GM21723 (cell line): ENCODE results near the gene CDK10.
A peak's percentile ranks its signal among the peaks of the same experiment; 100 is the strongest.

Source experiments
- ATAC-seq: cut with Tn5 transposase; IDR thresholded peaks from one replicate; pipeline ENCODE4 v1.9.1; 2021; ENCODE audit warnings: mild to moderate bottlenecking, moderate library complexity; ENCODE audit not compliant: unreplicated experiment

CDK10 gene

DNA sequence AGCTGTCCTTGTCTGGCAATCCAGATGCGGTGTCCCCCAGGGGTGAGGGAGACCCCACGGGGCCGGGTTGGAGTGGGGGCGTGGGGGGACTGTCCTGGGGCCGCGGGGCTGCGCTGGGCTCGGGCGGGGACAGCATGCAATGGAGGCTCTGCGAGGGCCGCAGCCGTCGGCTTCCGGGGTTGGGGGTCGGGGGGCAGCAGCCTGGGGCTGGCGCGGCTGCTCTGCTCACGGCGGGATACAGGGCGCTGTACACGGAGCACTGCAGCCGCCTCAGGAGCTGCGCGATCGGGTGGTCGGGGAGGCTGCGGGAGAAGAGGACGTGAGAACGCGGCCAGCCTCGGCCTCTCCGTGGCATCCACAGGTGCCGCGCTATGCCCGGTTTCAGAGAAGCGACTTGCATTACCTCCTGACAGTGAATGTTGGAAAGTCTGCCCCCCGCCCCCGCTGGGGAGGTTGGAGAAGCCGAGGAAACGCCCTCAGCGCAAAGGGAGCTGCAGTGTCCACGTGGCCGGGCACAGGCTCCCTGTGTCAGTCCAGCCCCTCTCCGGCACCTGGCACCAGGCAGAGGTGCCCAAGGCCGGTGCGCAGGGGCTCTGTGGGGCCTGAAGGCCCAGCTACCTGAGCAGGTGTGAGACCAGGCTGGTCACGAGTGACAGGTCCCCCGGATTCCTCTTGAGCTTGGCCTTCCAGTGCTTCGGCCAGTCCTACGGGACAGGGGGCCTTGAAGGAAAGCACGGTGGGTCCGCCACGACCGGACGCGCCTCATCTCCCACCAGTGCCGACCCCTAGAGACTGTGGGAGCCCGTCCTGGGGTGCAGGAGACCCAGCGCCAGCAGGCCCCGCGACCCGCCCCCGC is 24.4 kb downstream of the CDK10 start:
- ATAC-seq, result no peak

DNA sequence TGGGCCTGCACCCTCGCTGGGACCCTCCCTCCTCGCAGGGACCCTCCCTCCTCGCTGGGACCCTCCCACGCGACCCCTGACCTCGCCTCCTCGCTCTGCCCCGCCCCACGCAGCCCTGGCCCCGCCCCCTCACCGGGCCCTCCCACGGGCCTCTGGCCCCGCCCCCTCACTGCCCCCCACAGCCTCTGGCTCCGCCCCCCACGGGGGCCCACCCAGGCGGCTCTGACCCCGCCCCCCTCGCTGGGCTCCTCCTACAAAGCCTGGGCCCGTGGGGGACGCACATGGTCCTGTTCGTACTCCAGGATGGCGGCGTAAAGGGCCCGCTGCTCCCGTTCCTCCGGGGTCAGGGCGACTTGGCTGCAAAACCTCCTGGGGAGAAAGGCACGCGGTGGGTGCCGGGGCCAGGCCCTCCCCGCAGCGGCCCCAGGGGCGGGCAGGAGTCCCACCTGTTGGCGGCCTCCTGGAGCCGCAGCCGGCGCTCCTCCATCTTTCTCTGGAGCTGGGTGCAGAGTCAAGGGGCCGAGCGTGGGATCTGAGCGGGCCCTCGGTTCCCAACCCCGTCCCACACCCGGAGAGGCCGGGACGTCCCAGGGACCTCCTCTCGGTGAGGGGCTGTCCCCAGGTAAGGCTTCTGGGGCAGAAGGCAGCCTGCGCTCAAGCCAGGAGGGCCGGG is 25.2 kb downstream of the CDK10 start:
- ATAC-seq, result peak; percentile 56

DNA sequence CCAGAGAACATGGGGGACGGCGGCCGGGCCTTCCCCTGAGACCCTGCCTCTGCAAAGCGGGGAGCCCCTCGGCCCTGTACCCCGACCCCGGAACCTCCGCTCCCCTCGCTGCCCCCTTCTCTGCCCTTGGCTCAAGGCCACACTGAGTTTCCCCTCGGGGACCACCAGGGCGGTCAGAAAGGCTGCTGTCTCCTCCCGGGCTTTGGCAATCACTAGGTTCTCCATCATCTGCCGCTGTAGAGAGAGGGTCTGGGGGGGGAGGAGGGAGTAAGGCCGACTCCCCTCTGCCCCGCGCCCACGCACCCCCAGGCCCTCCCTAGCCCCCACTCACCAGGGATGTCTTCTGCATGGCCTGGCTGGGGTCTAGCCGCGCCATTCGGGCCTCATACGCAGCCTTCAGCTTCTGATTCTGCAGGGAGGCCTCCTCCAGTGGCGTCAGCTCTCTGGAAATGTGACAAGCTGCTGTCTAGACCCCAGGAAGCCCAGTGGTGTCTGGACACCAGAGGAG is 25.8 kb downstream of the CDK10 start:
- peak; percentile 24 for ATAC-seq

DNA sequence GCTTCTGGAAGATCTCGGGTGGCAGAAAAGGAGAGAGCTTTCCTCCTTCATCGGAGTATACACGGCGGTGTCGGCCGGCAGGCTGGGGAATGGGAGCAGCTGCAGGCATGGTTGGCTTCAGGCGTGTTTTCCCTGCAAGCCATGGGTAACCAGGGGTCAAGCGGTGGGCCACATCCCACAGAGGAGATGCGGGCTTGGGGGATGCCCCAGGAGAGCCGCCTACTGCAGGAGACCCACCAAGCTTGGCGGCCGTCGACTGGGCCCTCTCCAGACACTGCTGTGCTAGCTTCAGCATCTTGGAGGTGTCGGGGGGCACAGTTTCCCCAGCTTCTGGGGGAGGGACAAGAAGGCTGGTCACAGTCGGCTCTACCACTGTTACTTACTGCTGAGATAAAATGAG is 30.0 kb downstream of the CDK10 start:
- ATAC-seq, result no peak

DNA sequence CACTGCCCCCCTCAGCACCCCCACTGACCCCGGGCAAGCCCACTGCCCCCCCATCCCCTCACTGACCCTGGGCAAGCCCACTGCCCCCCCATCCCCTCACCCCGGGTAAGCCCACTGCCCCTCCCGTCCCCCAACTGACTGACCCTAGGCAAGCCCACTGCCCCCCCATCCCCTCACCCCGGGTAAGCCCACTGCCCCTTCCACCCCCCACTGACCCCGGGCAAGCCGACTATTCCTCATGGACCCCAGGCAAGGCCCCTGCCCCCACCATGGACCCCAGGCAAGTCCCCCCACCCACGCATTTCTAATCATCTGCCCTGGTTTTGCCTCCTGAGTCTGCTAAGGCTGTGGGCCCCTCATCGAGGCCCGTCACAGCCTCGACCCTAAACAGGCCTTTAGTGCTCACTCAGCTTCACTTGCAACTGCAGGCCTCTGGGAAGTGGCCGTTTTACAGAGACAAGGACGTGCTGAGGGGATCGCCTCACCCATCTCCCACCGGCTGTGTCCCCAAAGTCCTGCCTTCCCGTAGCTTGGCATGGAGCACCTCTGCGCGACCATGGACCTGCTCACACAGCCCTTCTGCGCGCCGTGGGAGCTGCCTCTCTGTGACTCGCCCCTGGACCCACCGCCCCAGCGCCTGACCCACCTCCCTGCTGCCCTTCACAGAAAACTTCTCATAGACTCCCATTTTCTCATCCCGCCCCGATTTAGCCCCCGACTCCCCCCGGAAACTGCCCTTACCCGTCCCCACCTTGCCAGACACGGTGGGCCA is 30.6 kb downstream of the CDK10 start:
- no peak for ATAC-seq

DNA sequence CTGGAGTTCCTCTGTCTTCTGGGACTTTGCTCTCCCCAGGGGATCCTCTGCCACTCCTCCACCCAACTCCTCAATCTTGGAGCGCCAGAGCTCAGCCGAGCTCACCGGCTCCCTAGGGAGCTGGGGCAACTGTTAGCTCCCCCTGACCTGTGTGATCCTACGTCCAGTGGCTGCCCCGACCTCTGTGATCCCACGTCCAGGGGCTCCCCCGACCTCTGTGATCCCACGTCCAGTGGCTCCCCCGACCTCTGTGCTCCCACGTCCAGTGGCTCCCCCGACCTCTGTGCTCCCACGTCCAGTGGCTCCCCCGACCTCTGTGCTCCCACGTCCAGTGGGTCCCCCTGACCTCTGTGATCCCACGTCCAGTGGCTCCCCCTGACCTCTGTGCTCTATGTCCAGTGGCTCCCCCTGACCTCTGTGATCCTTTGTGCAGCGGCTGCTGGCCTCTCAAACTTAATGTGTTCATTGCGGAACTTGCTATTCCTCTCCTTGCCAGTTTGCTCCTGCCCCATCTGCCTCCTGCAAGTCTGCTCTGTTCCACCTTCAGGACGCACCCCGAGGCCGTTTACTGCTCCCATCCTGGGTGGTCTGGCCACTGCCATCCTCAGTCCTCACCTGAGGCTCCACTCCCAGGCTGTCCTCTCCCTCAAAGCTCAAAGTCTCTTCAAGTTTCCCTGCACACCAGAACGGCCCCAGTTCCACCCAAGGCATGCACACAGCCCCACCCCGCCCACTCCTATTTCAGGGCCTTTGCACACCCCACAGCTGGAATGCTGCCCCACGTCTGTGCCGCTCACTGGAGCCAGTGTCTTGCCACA is 31.4 kb downstream of the CDK10 start:
- ATAC-seq, result no peak

DNA sequence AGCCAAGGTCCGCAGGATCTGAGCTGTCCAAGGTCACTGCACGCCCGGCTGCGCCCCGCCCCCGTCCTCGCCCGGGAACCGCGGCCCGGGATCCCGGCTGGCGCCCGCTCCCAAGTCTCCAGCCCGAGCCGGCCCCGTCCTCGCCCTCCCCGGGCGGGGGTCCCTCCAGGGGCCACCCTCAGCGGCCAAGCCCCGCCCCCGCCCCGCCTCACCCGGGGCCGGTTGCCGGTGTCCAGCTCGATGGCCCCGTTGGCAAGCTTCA is 34.0 kb downstream of the CDK10 start:
- peak; percentile 16 for ATAC-seq

DNA sequence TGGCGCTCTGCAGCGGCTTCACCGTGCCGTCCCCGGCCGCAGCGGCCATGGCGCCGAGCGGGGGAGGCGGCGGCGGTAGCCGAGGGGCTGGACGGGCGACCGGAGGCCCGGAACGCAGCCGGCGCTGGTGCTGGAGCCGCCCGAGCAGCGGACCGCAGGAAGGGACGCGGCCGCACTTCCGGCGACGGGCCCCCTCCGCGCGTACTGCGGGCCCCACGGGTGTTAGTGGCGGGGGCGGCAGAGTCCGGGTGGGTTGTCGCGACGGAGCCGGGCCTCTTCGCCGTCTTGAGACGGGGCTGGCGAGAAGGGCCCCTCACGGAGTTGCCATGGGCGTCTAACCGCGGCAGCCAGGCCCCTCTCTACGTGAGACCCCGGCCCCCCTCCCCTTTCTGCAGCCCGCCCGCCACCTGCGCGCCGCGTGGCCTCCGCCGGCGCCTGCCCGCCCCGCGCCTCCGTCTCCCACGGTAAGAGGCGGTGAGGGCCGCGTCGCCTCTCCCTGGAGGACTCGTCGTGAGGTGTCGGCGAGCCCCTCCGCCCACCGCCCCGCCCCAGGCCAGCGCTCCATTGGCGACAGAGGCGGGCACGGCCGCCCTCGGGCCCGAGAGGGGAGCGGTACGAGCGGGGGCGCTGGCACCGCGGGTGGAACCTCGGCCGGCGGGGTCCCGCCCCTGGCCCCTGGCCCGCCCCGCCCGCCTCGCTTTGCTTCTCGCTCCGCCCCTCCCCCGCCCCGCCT is 34.5 kb downstream of the CDK10 start, which contains the start of the genes VPS9D1 and ZNF276:
TSS of gene VPS9D1 (minus strand) at position 86 of the 733 bp plus-strand sequence. CDS start at position 49, 37 bp downstream.
TSS of gene ZNF276 (plus strand) at position 725 of the 733 bp plus-strand sequence. CDS start 104 bp downstream, outside the sequence.
- ATAC-seq, result peak; percentile 57

DNA sequence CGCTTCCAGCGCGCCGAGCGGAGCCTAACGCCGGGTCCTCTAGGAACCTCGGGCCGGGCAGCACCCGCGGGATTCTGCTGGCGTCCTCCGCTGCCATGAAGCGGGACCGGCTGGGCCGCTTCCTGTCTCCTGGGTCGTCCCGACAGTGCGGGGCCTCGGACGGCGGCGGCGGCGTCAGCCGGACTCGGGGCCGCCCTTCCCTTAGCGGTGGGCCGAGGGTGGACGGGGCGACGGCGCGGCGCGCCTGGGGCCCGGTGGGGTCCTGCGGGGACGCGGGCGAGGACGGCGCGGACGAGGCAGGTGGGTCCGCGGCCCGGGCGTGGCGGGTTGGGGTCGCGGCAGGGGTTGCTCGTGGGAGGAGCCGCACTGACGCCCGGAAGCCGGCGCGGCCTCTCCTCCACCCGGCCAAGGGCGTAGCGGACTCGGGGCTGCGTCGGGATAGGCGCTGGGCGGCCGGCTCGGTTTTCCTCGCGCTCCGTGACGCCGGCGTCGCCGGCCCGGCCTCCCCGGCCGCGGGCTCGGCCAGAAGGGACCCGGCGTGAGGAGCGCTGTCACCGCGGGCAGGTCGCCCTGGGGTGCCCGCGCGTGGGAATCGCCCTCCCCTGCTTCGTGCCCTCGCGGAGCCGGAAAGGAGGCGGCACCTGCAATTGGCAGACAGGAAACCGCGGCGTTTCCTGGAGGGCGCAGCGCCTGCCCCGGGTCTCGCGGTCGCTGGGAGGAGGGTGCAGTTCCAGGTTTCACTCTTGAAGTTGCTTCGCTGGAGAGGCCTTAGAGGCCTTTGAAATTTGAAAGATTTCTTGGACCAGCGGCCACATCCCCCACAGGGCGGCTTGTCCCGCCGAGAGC is 35.3 kb downstream of the CDK10 start:
- peak; percentile 29 for ATAC-seq

DNA sequence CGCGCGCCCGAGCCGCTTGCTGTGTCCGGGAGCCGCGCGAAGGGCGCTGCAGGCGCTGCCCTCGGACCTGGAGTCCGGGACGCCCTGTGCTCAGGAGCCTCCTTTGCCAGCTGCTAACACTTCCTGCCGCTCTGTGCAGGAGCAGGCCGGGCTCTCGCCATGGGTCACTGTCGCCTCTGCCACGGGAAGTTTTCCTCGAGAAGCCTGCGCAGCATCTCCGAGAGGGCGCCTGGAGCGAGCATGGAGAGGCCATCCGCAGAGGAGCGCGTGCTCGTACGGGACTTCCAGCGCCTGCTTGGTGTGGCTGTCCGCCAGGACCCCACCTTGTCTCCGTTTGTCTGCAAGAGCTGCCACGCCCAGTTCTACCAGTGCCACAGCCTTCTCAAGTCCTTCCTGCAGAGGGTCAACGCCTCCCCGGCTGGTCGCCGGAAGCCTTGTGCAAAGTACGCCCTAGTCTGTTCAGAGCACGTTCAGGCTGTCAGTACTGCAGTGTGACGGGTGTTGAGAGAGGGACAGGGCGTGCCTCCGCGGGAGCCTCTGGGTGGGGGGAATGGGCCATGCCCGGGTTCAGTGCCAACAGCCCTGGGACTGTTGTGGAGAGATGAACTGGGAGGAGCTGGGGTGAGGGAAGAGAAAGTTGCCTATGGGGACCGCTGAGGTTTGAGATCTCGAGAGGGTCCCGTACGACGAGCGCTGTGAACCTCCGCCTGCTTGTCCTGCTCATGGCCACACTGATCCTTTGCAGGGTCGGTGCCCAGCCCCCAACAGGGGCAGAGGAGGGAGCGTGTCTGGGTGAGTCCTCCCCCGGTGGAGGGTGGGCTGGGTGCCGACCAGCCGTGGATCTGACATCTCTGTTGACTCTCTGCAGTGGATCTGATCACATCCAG is 36.1 kb downstream of the CDK10 start:
- ATAC-seq, result peak; percentile 12

DNA sequence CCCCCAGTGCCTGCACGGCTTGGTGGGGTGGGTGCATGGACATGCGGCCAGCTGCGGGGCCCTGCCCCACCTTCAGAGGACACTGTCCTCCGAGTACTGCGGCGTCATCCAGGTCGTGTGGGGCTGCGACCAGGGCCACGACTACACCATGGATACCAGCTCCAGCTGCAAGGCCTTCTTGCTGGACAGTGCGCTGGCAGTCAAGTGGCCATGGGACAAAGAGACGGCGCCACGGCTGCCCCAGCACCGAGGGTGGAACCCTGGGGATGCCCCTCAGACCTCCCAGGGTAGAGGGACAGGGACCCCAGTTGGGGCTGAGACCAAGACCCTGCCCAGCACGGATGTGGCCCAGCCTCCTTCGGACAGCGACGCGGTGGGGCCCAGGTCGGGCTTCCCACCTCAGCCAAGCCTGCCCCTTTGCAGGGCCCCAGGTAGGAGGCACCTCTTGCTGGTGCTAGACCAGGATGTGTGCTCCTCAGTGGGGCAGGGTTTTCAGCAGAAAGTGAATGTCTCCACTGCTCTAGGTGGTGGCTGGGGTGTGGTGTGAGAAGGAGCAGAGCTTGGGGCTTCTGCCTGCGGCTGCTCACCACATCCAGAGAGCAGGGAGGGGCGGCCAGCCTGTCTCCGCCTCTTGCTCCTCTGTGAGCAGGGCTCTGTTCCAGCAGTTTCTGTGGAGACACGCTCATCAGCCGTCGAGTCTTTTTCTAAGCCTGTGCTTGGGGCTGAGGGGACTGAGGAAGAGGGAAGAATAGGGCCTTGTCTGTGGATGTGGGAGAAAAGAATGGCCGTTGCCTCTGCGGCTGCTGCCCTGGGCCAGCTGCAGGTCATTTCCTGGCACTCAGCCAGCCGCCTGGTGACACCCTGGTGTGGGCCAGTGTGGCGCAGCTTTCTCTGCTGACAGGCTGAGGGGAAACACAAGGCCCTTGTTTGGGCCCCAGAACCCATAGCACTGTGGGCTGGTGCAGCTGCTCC is 37.1 kb downstream of the CDK10 start:
- no peak for ATAC-seq

DNA sequence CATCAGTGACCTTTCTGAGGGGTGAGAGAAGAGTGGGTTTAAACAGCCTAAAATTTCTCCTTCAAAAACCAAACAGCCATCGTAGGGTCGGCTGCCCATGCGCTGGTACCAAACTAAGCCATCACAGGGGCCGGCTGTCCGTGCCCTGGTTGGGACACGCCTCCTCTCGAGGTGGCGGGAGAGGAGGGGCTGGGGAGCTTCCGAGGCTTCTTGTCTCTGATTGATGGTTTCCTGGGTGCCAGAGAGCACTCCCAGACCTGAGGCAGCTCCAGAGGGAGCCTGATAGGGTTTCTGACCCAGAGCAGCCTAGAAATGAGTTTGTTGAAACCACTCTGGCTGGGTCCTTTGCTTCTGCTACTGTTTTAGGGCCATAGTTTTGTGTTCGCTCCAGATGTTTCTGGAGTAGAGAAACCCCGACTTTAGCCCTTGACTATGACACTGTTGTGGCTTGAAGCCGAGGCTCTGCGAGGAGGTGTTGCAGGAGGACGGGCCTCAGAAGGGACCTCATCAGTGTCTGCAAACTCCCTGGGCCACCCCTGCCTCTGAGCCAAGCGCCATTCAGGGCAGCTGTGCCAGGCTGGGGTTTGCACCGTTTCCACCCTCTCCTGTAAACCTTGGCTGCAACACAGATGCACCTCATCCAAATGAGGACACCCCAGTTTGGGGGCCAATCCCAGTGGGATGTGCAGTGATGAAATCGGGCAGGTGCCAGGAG is 41.1 kb downstream of the CDK10 start:
- no peak for ATAC-seq

DNA sequence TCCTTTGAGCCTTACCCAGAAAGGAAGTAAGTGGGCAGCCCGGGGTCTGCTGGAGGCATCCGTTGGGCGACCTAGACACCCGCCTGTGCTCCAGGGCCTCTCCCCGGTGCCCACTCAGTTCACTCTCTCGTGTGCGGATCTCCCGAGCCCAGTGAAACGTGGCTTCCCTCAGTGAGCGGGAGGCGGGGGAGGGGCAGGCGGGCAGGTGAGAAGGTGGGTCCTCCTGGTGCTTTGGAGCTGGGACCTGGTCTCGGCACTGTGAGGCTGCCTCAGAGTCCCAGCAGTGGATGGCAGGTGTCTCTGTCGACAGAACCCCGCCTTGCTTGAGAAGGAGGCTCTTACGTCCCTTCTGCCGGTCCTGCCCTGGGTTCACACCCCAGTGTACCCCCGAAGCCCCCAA is 42.8 kb downstream of the CDK10 start:
- ATAC-seq, result no peak

DNA sequence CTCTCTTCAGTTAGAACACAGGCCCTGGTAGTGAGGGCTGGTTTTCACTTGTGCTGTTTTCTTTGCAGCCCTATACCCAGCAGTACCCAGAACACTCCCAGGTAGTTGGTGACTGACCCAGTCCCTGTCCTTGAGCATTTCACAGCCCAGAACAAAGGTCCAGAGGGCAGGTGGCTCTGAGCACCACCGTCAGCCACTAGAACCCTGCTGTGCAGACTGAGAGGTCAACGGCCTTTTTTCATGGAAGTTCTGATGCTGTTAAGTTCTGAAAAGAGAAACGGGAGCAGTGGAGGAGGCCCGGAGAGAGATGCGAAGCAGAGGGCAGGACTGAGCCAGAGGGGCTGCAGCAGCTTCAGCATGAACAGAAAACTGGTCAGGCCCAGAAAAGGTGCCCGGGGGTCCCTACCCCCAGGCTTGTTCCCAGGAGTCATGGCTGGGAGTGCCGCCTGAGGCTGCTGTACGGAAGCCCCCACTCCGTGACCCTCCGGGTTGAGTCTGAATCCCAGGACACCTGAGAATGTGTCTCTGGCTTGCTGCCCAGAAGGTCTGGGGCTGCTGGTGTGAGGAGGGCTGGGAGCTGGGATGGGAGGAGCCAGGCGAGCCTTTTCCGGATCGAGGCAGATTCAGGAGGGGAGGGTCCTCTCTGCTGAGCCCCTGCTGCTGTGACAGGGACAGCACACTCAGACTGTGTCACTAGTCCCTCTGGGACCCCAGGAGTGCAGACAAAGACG is 43.5 kb downstream of the CDK10 start:
- no peak for ATAC-seq

DNA sequence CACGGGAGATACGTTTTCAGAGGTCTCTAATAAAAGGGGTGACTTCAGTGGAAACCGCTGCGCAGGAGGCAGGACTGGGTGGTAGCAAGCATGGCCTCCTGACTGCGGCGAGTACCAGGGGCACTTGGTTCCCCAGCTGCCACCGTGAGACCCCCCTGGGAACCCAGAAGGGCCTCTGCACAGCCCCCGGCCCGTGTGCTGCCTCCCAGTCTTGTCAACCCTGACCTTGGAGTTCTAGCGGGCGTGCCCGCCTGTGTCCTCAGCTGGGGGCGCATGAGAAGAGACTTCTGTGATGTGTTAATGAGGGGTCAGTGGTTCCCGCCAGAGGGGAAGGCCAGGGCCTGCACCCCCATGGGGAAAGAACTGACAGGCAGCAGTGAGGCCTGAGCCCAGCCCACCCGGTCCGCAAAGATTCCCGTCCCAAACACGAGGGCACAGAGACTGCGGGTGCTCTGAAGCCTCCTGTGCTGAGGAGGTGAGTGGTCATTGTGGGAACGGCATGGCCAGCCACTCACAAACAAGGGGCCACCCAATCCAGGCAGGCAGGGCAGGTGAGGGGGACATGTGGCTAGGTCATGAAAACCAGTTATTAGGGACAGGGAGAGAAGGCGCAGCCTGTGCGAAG is 44.2 kb downstream of the CDK10 start:
- ATAC-seq, result no peak
